SK-N-MC (cell line): ENCODE results near the gene PRRC1.

Source experiments
- EZH2 ChIP-seq: fragments of 200-600 bp; sonication (generic); IDR thresholded peaks from one replicate; pipeline ENCODE4 v1.6.1; 2017; ENCODE audit warnings: antibody characterized with exemption
- FOXP2 ChIP-seq: optimal IDR thresholded peaks from 2 replicates; pipeline ENCODE3; 2011; ENCODE audit warnings: mild to moderate bottlenecking, moderate library complexity; ENCODE audit not compliant: insufficient read depth; ENCODE audit errors: extremely low read length, control extremely low read depth

GRCh38 chr5:127471211-127471610 is 46.2 kb upstream of the PRRC1 start:
- TF ChIP-seq EZH2, result no peak
- TF ChIP-seq FOXP2, result no peak
